Endothelial cell of umbilical vein (primary cell): ENCODE data around the gene EPN1.

Source experiments
- CTCF ChIP-seq, 2 donors: IDR thresholded peaks; 1 replicate in 1 of 2; 2 replicates in 1 of 2; pipeline ENCODE4 v1.5.1; 2011; ENCODE audit warnings: low read length in 2 of 2, mild to moderate bottlenecking in 2 of 2, moderate library complexity in 2 of 2, control low read depth in 1 of 2, inconsistent platforms in 1 of 2, low read depth in 1 of 2; ENCODE audit not compliant: insufficient read depth in 1 of 2; ENCODE audit errors: extremely low read depth in 1 of 2
- EZH2 ChIP-seq: IDR thresholded peaks from 2 replicates; pipeline ENCODE4 v1.6.1; 2012; ENCODE audit warnings: borderline replicate concordance, low read depth, mild to moderate bottlenecking, moderate library complexity, low read length, inconsistent platforms; ENCODE audit not compliant: severe bottlenecking
- GATA2 ChIP-seq: IDR thresholded peaks from 2 replicates; pipeline ENCODE4 v1.7.0; 2011; ENCODE audit warnings: low read depth, mild to moderate bottlenecking, moderate library complexity, mixed read lengths, low read length; ENCODE audit not compliant: insufficient read length, insufficient read depth
- JUN ChIP-seq: IDR thresholded peaks from 2 replicates; pipeline ENCODE4 v1.6.1; 2011; ENCODE audit warnings: borderline replicate concordance, low read depth; ENCODE audit not compliant: insufficient read length, insufficient read depth
- MAX ChIP-seq: IDR thresholded peaks from 2 replicates; pipeline ENCODE4 v1.6.1; 2011; ENCODE audit not compliant: insufficient read depth, insufficient read length
- MYC ChIP-seq: IDR thresholded peaks from one replicate; pipeline ENCODE4 v1.6.1; 2011; ENCODE audit warnings: mild to moderate bottlenecking, low read depth, low read length
- POLR2A ChIP-seq: IDR thresholded peaks from 2 replicates; pipeline ENCODE4 v1.6.1; 2012; ENCODE audit warnings: low read depth, mild to moderate bottlenecking, control low read depth, low read length
- POLR2AphosphoS5 ChIP-seq: IDR thresholded peaks from 2 replicates; pipeline ENCODE4 v1.6.1; 2012; ENCODE audit warnings: low read depth, mild to moderate bottlenecking, control low read depth, low read length, moderate library complexity; ENCODE audit not compliant: insufficient read depth

- no peak for TF ChIP-seq POLR2A
- TF ChIP-seq EZH2, result no peak
- no peak for TF ChIP-seq MAX
- no peak for TF ChIP-seq CTCF (IDR thresholded peaks at IDR 0.05; ENCODE audit: extremely low read depth in 1 of 2, insufficient read depth in 1 of 2, low read depth in 1 of 2, low read length in 2 of 2)
- no peak for TF ChIP-seq POLR2AphosphoS5
- no peak for TF ChIP-seq MYC
- TF ChIP-seq JUN, result no peak
- no peak for TF ChIP-seq GATA2
Measured at GRCh38 chr19:55650126-55650557, 24.9 kb upstream of the EPN1 start.
